Mesenchymal stem cell (in vitro differentiated cells and primary cell): ENCODE measurements around the gene GYG2.
A peak's percentile ranks its signal among the peaks of the same experiment; 100 is the strongest.
"Not testable (repeated sequence)": the region's sequence is repeated elsewhere in the genome, so short reads cannot be mapped to it uniquely, and the experiment has no call there.

Experiments
- DNase-seq: peaks from one replicate; pipeline ENCODE4 v3.0.0-alpha.2; 2013
- H2AFZ ChIP-seq: one replicate; pipeline ENCODE4 v1.6.1; 2013; ENCODE audit warnings: low read depth, mild to moderate bottlenecking, control low read depth, inconsistent platforms, low read length, moderate library complexity
- H2AK5ac ChIP-seq: 2 replicates; pipeline ENCODE4 v1.6.1; 2013; ENCODE audit warnings: low read length, moderate library complexity, mild to moderate bottlenecking, inconsistent platforms; ENCODE audit not compliant: severe bottlenecking
- H2BK120ac ChIP-seq: one replicate; pipeline ENCODE4 v1.6.1; 2013; ENCODE audit warnings: low read depth, mild to moderate bottlenecking, inconsistent platforms, low read length, moderate library complexity
- H2BK12ac ChIP-seq, 2 experiments: one replicate each; pipeline ENCODE4 v1.6.1; 2013; ENCODE audit warnings: inconsistent platforms in 2 of 2, low read length in 2 of 2, mild to moderate bottlenecking in 2 of 2, moderate library complexity in 2 of 2, control low read depth in 1 of 2
- H2BK15ac ChIP-seq: one replicate; pipeline ENCODE4 v1.6.1; 2013; ENCODE audit warnings: mild to moderate bottlenecking, low read depth, inconsistent platforms; ENCODE audit not compliant: poor library complexity, severe bottlenecking
- H2BK5ac ChIP-seq: 2 replicates; pipeline ENCODE4 v1.6.1; 2013; ENCODE audit warnings: low read depth, mild to moderate bottlenecking, low read length, control low read depth, inconsistent platforms; ENCODE audit not compliant: poor library complexity, severe bottlenecking
- H3K14ac ChIP-seq, 2 experiments: one replicate each; pipeline ENCODE4 v1.6.1; 2013; ENCODE audit warnings: inconsistent platforms in 2 of 2, low read length in 2 of 2, control low read depth in 1 of 2, mild to moderate bottlenecking in 1 of 2, moderate library complexity in 1 of 2
- H3K18ac ChIP-seq, 2 experiments: one replicate each; pipeline ENCODE4 v1.6.1; 2013; ENCODE audit warnings: inconsistent platforms in 2 of 2, low read length in 2 of 2, control low read depth in 1 of 2, low read depth in 1 of 2, mild to moderate bottlenecking in 1 of 2
- H3K23ac ChIP-seq, 2 experiments: one replicate each; pipeline ENCODE4 v1.6.1; 2013; ENCODE audit warnings: inconsistent platforms in 2 of 2, low read length in 2 of 2, mild to moderate bottlenecking in 2 of 2, moderate library complexity in 2 of 2, control low read depth in 1 of 2
- H3K27ac ChIP-seq: 2 replicates; pipeline ENCODE4 v1.5.1; 2013; ENCODE audit warnings: mild to moderate bottlenecking, moderate library complexity, low read length, control low read depth, inconsistent platforms; ENCODE audit not compliant: poor library complexity, severe bottlenecking
- H3K27me3 ChIP-seq, 2 experiments: 2 replicates each; pipeline versions ENCODE4 v1.6.1 to v1.7.0; 2013; ENCODE audit warnings: low read length in 2 of 2, mild to moderate bottlenecking in 2 of 2, moderate library complexity in 2 of 2, control low read depth in 1 of 2, inconsistent platforms in 1 of 2; ENCODE audit not compliant: control insufficient read depth in 1 of 2, insufficient read depth in 1 of 2
- H3K36me3 ChIP-seq, 2 experiments: 2 replicates each; pipeline versions ENCODE4 v1.6.1 to v1.7.0; 2013; ENCODE audit warnings: low read length in 2 of 2, control low read depth in 1 of 2, inconsistent platforms in 1 of 2, low read depth in 1 of 2, mild to moderate bottlenecking in 1 of 2; ENCODE audit not compliant: insufficient read depth in 2 of 2, control insufficient read depth in 1 of 2
- H3K4ac ChIP-seq, 2 experiments: one replicate each; pipeline ENCODE4 v1.6.1; 2013; ENCODE audit warnings: inconsistent platforms in 2 of 2, low read length in 2 of 2, mild to moderate bottlenecking in 2 of 2, moderate library complexity in 2 of 2, control low read depth in 1 of 2, low read depth in 1 of 2
- H3K4me1 ChIP-seq: 2 replicates; pipeline ENCODE4 v1.6.1; 2013; ENCODE audit warnings: low read depth, low read length, control low read depth; ENCODE audit not compliant: control insufficient read depth, insufficient read depth
- H3K4me2 ChIP-seq: 2 replicates; pipeline ENCODE4 v1.6.1; 2013; ENCODE audit warnings: low read length, mild to moderate bottlenecking, inconsistent platforms; ENCODE audit not compliant: poor library complexity, severe bottlenecking
- H3K4me3 ChIP-seq, 2 experiments: 2 replicates each; pipeline versions ENCODE4 v1.5.1 to v1.7.0; 2013; ENCODE audit warnings: low read length in 2 of 2, mild to moderate bottlenecking in 2 of 2, control low read depth in 1 of 2, low read depth in 1 of 2; ENCODE audit not compliant: insufficient read depth in 1 of 2
- H3K79me1 ChIP-seq: replicated peaks from 2 replicates; pipeline ENCODE4 v1.6.1; 2013; ENCODE audit warnings: mild to moderate bottlenecking, control low read depth, low read length, inconsistent platforms; ENCODE audit not compliant: poor library complexity, severe bottlenecking
- H3K9ac ChIP-seq: 2 replicates; pipeline ENCODE4 v1.7.0; 2013; ENCODE audit warnings: mild to moderate bottlenecking, low read length, moderate library complexity
- H3K9me3 ChIP-seq: 2 replicates; pipeline ENCODE4 v1.7.0; 2013; ENCODE audit warnings: mild to moderate bottlenecking, low read length; ENCODE audit not compliant: control insufficient read depth
- H4K8ac ChIP-seq: one replicate; pipeline ENCODE4 v1.6.1; 2013; ENCODE audit warnings: inconsistent platforms, mild to moderate bottlenecking, low read length, moderate library complexity
- H4K91ac ChIP-seq: one replicate; pipeline ENCODE4 v1.6.1; 2013; ENCODE audit warnings: mild to moderate bottlenecking, low read length, inconsistent platforms
- WGBS: methylation state at CpG from one replicate; pipeline ENCODE4 v1.1.7; 2013; ENCODE audit warnings: mixed read lengths; 5-methylcytosine and 5-hydroxymethylcytosine counted together

Gene GYG2

DNA sequence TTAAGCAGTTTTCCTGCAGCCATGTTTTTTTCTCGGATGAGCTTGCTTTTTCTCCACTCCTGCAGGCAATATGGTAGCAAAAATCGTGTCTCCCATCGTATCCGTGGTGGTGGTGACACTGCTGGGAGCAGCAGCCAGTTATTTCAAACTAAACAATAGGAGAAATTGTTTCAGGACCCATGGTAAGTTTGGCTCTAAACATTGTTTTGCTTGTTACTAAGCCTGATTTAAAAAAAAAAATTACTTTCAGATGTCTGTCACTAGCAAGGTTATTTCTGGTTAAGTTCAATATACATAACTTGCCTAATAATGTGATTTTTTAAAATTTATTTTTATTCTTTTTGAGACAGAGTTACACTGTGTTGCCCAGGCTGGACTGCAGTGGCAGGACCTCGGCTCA is 17.5 kb upstream of the GYG2 start:
- Histone ChIP-seq H4K8ac (no peak overlapping the region), H3K4me1 (peaks cover 1% of the 10 kb centered on the region), H3K18ac (no peak overlapping the region), H3K23ac (no peak overlapping the region), H2BK15ac (no peak overlapping the region), H3K4me2 (no peak overlapping the region), H2BK12ac (no peak overlapping the region), H3K27ac (no peak overlapping the region), H2BK5ac (no peak overlapping the region), H4K91ac (no peak overlapping the region), H3K14ac (no peak overlapping the region), H2BK120ac (no peak overlapping the region), H3K4me3 (no peak overlapping the region), H3K9me3 (no peaks in the 10 kb centered on the region), H2AK5ac (no peak overlapping the region), H2AFZ (no peak overlapping the region), H3K36me3 (peaks cover 0 to 30% of the 10 kb centered on the region in 2 experiments), H3K4ac (no peak overlapping the region), H3K9ac (peak overlapping the region; percentile 49), H3K27me3 (no peaks in the 10 kb centered on the region), H3K79me1 (no peaks in the 10 kb centered on the region)
- DNase-seq: no peak
- WGBS: 100% methylated on average over 2 of the region's 5 CpGs

DNA sequence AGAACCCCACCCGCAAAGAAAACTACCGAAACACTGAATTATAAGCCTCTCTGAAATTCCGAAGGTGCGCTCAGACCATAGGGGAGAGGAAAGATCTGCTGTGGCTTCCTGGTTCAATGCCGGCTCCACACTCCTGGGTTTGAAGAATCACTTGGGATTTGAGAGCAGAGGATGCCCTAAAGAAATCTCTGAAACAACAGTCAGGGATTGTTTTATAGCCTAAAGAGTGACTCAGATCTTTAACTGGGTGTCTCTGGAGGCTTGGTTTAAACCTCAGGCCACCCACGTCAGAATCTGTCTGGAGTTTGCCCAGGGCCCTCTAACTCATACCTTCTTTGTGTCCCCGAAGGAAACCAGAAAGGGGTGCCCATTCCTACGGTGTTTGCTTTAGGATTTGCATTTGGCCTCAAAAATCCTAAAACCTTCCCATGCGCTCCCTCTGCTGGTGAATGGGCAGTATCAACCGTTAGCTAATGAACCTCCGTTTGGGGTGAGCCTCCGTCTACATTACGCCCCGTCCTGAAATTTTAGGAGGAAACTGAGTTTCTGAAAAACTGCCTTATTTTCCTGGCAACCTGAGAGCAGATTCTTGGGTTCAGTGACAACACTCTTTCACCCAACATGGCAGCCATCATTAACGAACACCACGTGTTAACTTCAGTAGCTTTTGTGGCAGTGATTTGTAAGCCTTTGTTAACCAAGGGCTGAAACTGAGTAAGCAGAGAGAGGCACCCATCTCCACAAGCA is 16.4 kb upstream of the GYG2 start:
- not testable (repeated sequence) for H2BK5ac ChIP-seq, H2AK5ac ChIP-seq, H4K91ac ChIP-seq, H3K79me1 ChIP-seq, H3K14ac ChIP-seq, H2BK12ac ChIP-seq, H3K27me3 ChIP-seq, H3K27ac ChIP-seq, H3K23ac ChIP-seq, H2BK120ac ChIP-seq, H3K4ac ChIP-seq, H3K4me2 ChIP-seq, H3K9me3 ChIP-seq, H3K4me1 ChIP-seq, H2BK15ac ChIP-seq
- Histone ChIP-seq H4K8ac (peak overlapping the region; percentile 69), H3K9ac (peak overlapping the region; percentile 81), H3K36me3 (peaks cover 0 to 23% of the 10 kb centered on the region in 2 experiments), H3K4me3 (peak overlapping the region in 1 of 2 experiments; percentile 27), H3K18ac (peak overlapping the region in 1 of 2 experiments; percentile 2), H2AFZ (peak overlapping the region; percentile 14)
- DNase-seq: peak; percentile 37
- whole genome bisulfite sequencing: 32% methylated on average over 10 of the region's 16 CpGs

DNA sequence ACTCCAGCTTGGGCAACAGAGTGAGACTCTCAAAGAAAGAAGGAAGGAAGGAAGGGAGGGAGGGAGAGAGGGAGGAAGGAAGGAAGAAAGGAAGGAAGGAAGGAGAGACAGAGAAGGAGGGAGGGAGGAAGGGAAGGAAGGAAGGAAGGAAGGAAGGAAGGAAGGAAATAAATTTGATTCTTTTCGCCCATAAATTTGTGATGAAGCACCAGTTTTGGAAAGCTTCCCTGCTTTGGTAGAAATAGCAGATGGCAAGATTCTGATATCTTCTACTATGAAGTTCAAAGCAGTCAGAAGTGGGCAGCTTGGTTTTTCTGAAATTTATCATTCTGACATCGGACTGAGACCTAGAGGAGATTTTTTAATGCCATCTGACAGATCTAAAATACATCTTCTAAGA is 11.7 kb upstream of the GYG2 start:
- no peak overlapping the region for H3K4ac ChIP-seq
- no peak overlapping the region for H3K27ac ChIP-seq
- DNase-seq: no peak
- no peaks in the 10 kb centered on the region for H3K4me1 ChIP-seq
- H3K18ac ChIP-seq: no peak overlapping the region
- no peak overlapping the region for H3K14ac ChIP-seq
- no peak overlapping the region for H3K23ac ChIP-seq
- H2BK5ac ChIP-seq: no peak overlapping the region
- H2BK120ac ChIP-seq: no peak overlapping the region
- H3K4me2 ChIP-seq: no peak overlapping the region
- H3K27me3 ChIP-seq: no peaks in the 10 kb centered on the region
- no peaks in the 10 kb centered on the region for H3K9me3 ChIP-seq
- WGBS: 88% methylated on average over 1 of the region's 2 CpGs
- H4K8ac ChIP-seq: no peak overlapping the region
- no peak overlapping the region for H3K9ac ChIP-seq
- peaks cover 0 to 3% of the 10 kb centered on the region in 2 experiments for H3K36me3 ChIP-seq
- H2AK5ac ChIP-seq: no peak overlapping the region
- H3K4me3 ChIP-seq: no peak overlapping the region
- H4K91ac ChIP-seq: no peak overlapping the region
- H3K79me1 ChIP-seq: no peaks in the 10 kb centered on the region
- H2BK12ac ChIP-seq: no peak overlapping the region
- H2AFZ ChIP-seq: no peak overlapping the region
- H2BK15ac ChIP-seq: no peak overlapping the region

DNA sequence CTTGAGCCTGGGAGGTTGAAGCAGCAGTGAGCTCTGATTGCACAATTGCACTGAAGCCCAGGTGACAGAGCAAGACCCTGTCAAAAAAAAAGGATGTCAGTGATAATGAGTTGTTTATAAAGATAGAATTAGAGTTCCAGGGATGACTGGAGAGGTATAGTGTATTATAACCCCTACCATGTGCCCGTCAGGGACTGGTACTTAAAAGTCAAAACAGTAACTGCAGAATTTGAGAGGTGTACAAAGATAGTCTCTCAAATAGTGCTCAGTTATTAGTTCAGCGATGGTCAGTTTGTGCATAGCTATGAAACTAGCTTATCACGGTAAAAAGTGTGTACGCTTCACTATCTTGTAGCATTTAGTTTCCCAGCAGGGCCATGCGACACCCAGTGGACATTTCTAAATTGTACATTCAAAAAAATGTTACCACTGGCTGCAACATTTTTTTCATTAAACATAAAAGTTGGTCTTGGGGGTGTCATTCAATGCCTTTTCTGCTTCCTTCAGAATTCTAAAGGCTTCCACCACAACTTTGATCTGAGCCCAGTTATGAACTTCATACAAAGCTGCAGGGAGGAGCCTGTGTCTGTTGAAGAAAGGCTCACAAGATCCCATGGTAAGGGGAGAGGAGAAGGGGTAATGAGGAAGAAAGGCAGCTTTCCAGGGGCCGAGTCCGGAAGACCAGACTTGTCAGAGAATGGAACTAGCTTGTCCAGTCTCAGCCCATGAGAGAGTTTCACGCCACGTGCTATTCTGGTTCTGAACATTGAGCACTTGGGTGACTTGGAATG is 9.2 kb upstream of the GYG2 start:
- Histone ChIP-seq H3K23ac (no peak overlapping the region), H3K4me1 (no peaks in the 10 kb centered on the region), H3K14ac (no peak overlapping the region), H3K4me2 (no peak overlapping the region), H3K18ac (no peak overlapping the region), H4K8ac (no peak overlapping the region), H4K91ac (no peak overlapping the region), H2AK5ac (no peak overlapping the region), H3K36me3 (no peaks in the 10 kb centered on the region), H2AFZ (no peak overlapping the region), H2BK15ac (no peak overlapping the region), H3K27me3 (peaks cover 0 to 15% of the 10 kb centered on the region in 2 experiments), H3K4ac (no peak overlapping the region), H2BK12ac (no peak overlapping the region), H3K79me1 (no peaks in the 10 kb centered on the region), H3K27ac (no peak overlapping the region), H3K4me3 (no peak overlapping the region), H2BK5ac (no peak overlapping the region), H3K9me3 (no peaks in the 10 kb centered on the region), H3K9ac (peak overlapping the region; percentile 15), H2BK120ac (no peak overlapping the region)
- WGBS: 61% methylated on average over 7 of the region's 9 CpGs
- DNase-seq: peak; percentile 32
